ENCODE results near the gene CNPY1. TPM values are rescaled to one million over a fixed set of nuclear protein-coding genes. Genes with fewer than 3 reads are reported as not detected.

Gene CNPY1
- total and polyA plus RNA-seq, 4 donors, result not detected

DNA sequence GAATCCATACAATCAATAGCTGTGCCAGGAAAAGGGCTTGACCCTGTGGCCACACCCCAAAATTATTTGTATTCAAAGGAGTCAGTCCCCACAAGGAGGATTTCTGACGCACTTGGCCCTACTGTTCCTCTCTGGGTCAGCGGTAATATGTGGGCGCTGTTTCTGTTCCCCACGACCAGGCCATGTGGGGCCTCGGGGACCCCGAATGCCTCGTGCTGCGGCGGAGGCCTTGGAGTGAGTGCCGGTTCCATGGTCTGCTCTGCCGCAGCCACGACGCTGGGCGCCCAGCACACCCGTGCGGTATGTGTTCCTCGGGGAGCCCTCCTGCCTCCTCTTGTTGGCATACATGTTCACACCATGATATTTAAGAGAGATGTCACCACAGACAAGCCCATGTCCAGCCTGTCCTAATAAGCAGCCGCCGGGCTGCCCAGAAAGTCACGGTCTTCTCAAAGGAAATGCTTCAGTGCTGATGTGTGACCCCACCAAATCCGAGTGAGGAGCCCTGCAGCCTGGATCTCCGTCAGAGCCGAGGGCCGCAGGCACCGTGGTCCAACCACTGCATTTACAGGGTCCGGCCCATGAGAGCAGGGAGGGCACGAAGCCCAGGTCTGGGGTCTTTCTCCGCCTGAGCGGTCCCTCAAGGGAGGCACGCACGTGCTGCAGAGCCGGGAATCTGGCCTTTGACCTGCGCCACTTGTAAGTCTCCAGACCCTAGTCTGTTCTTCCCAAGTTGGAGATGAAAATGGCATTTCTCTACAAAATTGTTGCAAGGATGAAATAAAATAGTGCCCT, 52.4 kb downstream of the CNPY1 start:
- no peak overlapping the region for H3K4me3 ChIP-seq (ENCODE audit: low read length in 2 of 2)
- H3K36me3 ChIP-seq (ENCODE audit: control insufficient read depth in 1 of 2, insufficient read depth in 2 of 2, low read length in 1 of 2), result no peaks in the 10 kb centered on the region
- DNase-seq (peak in 1 of 2 donors; percentile 63), ATAC-seq (ENCODE audit: low FRiP score) (no peak)
- intact Hi-C loops (cut with DNase I), result no loop called here
- no peaks in the 10 kb centered on the region for H3K4me1 ChIP-seq (ENCODE audit: control insufficient read depth in 1 of 2, insufficient read depth in 2 of 2, low read length in 2 of 2)
- H3K27me3 ChIP-seq (ENCODE audit: control insufficient read depth in 1 of 2, insufficient read depth in 2 of 2, low read length in 1 of 2), result no peaks in the 10 kb centered on the region
- H3K9me3 ChIP-seq (ENCODE audit: control insufficient read depth, low read length), result no peaks in the 10 kb centered on the region
- H3K27ac ChIP-seq (ENCODE audit: low read depth in 1 of 2, low read length in 2 of 2), result no peak overlapping the region
- 75 to 77% methylated on average over 33 of the region's 33 CpGs for WGBS, 2 donors

DNA sequence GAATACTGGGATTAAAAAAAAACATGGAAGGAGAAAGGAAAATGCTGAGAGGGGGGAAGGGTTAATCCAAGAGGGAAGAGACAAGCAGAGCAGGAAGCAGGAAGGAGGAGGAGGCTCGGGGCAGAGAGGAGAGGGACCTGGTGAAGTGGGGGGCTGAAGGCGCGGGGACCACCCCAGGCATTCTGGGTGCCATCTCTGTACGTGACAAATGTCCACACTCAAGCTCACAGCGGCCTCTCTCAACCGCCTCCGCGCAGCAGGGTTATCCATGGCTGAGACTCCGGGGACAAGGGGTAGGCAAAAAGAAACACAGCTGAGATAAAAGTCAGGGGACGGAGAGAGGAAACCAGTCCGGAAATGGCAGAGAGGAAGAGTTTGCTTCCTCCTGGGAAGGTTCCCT, 54.5 kb downstream of the CNPY1 start:
- Histone ChIP-seq H3K27me3 (ENCODE audit: control insufficient read depth in 1 of 2, insufficient read depth in 2 of 2, low read length in 1 of 2) (no peaks in the 10 kb centered on the region), H3K9me3 (ENCODE audit: control insufficient read depth, low read length) (no peaks in the 10 kb centered on the region), H3K36me3 (ENCODE audit: control insufficient read depth in 1 of 2, insufficient read depth in 2 of 2, low read length in 1 of 2) (no peaks in the 10 kb centered on the region), H3K27ac (ENCODE audit: low read depth in 1 of 2, low read length in 2 of 2) (no peak overlapping the region), H3K4me1 (ENCODE audit: control insufficient read depth in 1 of 2, insufficient read depth in 2 of 2, low read length in 2 of 2) (no peaks in the 10 kb centered on the region), H3K4me3 (ENCODE audit: low read length in 2 of 2) (no peak overlapping the region)
- intact Hi-C loops (cut with DNase I), result no loop called here
- WGBS, 2 donors, result 52 to 62% methylated on average over 11 of the region's 11 CpGs
- ATAC-seq (ENCODE audit: low FRiP score), result no peak
- no peak for DNase-seq

- H3K27me3 ChIP-seq (ENCODE audit: control insufficient read depth in 1 of 2, insufficient read depth in 2 of 2, low read length in 1 of 2), result no peaks in the 10 kb centered on the region
- ATAC-seq (ENCODE audit: low FRiP score) (peak; percentile 63), DNase-seq (peak; percentile 79 to 88)
- WGBS, 2 donors, result 18 to 23% methylated on average over 41 to 47 of the region's 47 CpGs
- no peak overlapping the region for H3K27ac ChIP-seq (ENCODE audit: low read depth in 1 of 2, low read length in 2 of 2)
- no peaks in the 10 kb centered on the region for H3K4me1 ChIP-seq (ENCODE audit: control insufficient read depth in 1 of 2, insufficient read depth in 2 of 2, low read length in 2 of 2)
- peak overlapping the region; percentile 5 to 16 for H3K4me3 ChIP-seq (ENCODE audit: low read length in 2 of 2)
- no peaks in the 10 kb centered on the region for H3K9me3 ChIP-seq (ENCODE audit: control insufficient read depth, low read length)
- intact Hi-C loops (cut with DNase I), result no loop called here
- no peaks in the 10 kb centered on the region for H3K36me3 ChIP-seq (ENCODE audit: control insufficient read depth in 1 of 2, insufficient read depth in 2 of 2, low read length in 1 of 2)
Measured at GRCh38 chr7:155490697-155491628, 55.4 kb downstream of the CNPY1 start.

DNA sequence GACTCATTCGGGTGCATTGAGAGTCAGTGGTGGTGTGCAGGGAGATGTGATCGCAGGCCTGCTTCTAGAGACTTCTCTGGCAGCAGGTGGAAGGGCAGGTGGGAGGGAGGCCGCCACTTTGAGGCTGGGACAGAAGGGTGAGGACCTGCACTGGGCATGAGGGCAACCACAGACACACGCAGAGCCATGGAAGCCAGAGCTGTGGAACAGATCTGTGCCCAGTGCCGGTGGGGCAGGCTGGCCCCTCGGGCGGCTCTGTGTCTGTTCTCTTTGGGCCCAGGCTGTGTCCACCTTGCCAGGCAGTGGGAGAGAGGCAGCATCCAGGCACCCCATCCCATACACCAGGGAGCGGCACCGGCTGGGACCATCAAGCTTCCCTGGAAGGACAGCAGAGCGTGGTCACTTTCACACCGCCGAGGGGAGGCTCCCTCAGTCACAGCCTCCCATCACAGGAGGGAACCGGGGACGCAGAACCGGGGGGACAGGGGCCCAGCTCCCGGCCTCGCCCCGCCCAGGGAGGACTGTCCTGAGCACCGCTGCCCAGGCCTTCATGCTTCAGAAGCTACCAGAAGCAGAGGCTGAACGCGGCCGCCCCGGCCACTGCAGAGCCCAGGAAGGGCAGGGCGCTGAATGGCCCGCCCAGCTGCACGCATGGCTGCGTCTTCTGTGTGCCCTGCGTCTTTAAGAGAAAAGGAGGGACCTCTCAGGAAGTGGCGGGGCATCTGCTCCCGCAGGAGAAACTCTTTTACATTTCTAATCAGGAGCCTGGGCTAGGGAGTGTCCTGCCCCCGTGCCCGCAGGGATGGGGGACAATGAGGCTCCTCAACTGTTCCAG, 56.3 kb downstream of the CNPY1 start:
- intact Hi-C loops (cut with DNase I), result no loop called here
- DNase-seq (peak; percentile 37 to 80), ATAC-seq (ENCODE audit: low FRiP score) (peak; percentile 53)
- Histone ChIP-seq H3K4me3 (ENCODE audit: low read length in 2 of 2) (peak overlapping the region; percentile 5 to 16), H3K36me3 (ENCODE audit: control insufficient read depth in 1 of 2, insufficient read depth in 2 of 2, low read length in 1 of 2) (no peaks in the 10 kb centered on the region), H3K27ac (ENCODE audit: low read depth in 1 of 2, low read length in 2 of 2) (no peak overlapping the region), H3K9me3 (ENCODE audit: control insufficient read depth, low read length) (no peaks in the 10 kb centered on the region), H3K27me3 (ENCODE audit: control insufficient read depth in 1 of 2, insufficient read depth in 2 of 2, low read length in 1 of 2) (no peaks in the 10 kb centered on the region), H3K4me1 (ENCODE audit: control insufficient read depth in 1 of 2, insufficient read depth in 2 of 2, low read length in 2 of 2) (no peaks in the 10 kb centered on the region)
- 46 to 51% methylated on average over 32 of the region's 32 CpGs for WGBS, 2 donors

GRCh38 chr7:155489158-155489840, 57.1 kb downstream of the CNPY1 start:
- H3K4me1 ChIP-seq (ENCODE audit: control insufficient read depth in 1 of 2, insufficient read depth in 2 of 2, low read length in 2 of 2), result no peaks in the 10 kb centered on the region
- no peaks in the 10 kb centered on the region for H3K27me3 ChIP-seq (ENCODE audit: control insufficient read depth in 1 of 2, insufficient read depth in 2 of 2, low read length in 1 of 2)
- intact Hi-C loops (cut with DNase I), result no loop called here
- H3K9me3 ChIP-seq (ENCODE audit: control insufficient read depth, low read length), result no peaks in the 10 kb centered on the region
- no peak overlapping the region for H3K27ac ChIP-seq (ENCODE audit: low read depth in 1 of 2, low read length in 2 of 2)
- H3K36me3 ChIP-seq (ENCODE audit: control insufficient read depth in 1 of 2, insufficient read depth in 2 of 2, low read length in 1 of 2), result no peaks in the 10 kb centered on the region
- WGBS, 2 donors, result 75 to 82% methylated on average over 20 of the region's 20 CpGs
- no peak overlapping the region for H3K4me3 ChIP-seq (ENCODE audit: low read length in 2 of 2)
- no peak for ATAC-seq (ENCODE audit: low FRiP score)
- peak in 1 of 2 donors; percentile 67 for DNase-seq

DNA sequence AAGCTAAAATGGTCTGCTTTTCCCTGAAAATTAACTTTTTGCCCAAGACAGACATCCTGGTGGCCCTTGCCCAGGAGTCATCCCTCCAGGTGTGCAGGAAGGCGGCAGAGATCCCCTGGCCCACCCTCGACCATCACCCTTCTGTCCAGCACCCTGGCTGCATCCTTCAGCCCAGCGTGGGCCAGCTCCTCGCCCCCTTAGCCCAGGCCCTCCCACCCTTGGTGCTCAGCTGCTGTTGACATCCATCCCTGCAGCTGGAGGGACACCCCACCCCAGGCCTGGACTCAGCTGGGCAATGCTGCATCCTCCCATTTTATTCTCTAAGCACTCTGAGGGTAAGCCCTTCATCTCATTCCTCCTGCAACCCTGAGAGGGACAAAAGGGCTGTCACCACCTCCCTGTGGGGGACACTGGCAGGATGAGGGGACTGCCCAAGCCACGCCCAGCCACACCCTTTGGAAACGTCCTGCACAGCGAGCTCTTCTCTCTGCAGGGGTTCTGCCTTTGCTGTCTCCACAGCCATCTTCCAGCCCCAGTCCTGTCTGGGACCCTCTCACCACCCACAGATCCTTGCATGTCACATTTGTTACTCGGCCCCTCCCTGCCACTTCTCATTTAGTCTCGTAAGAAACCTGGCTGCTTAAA, 57.8 kb downstream of the CNPY1 start:
- WGBS, 2 donors, result 60 to 67% methylated on average over 9 of the region's 9 CpGs

GRCh38 chr7:155487509-155488482, 58.6 kb downstream of the CNPY1 start:
- no peaks in the 10 kb centered on the region for H3K4me1 ChIP-seq (ENCODE audit: control insufficient read depth in 1 of 2, insufficient read depth in 2 of 2, low read length in 2 of 2)
- WGBS, 2 donors, result 83 to 87% methylated on average over 31 of the region's 31 CpGs
- no peaks in the 10 kb centered on the region for H3K36me3 ChIP-seq (ENCODE audit: control insufficient read depth in 1 of 2, insufficient read depth in 2 of 2, low read length in 1 of 2)
- no peak for DNase-seq
- no peak overlapping the region for H3K27ac ChIP-seq (ENCODE audit: low read depth in 1 of 2, low read length in 2 of 2)
- no peak overlapping the region for H3K4me3 ChIP-seq (ENCODE audit: low read length in 2 of 2)
- H3K27me3 ChIP-seq (ENCODE audit: control insufficient read depth in 1 of 2, insufficient read depth in 2 of 2, low read length in 1 of 2), result no peaks in the 10 kb centered on the region
- intact Hi-C loops (cut with DNase I), result no loop called here
- no peaks in the 10 kb centered on the region for H3K9me3 ChIP-seq (ENCODE audit: control insufficient read depth, low read length)
- no peak for ATAC-seq (ENCODE audit: low FRiP score)

More for the DNA sequence above, 57.8 kb downstream of the CNPY1 start:
- Histone ChIP-seq H3K27ac (ENCODE audit: low read depth in 1 of 2, low read length in 2 of 2) (no peak overlapping the region), H3K9me3 (ENCODE audit: control insufficient read depth, low read length) (no peaks in the 10 kb centered on the region), H3K4me3 (ENCODE audit: low read length in 2 of 2) (no peak overlapping the region), H3K4me1 (ENCODE audit: control insufficient read depth in 1 of 2, insufficient read depth in 2 of 2, low read length in 2 of 2) (no peaks in the 10 kb centered on the region), H3K27me3 (ENCODE audit: control insufficient read depth in 1 of 2, insufficient read depth in 2 of 2, low read length in 1 of 2) (no peaks in the 10 kb centered on the region), H3K36me3 (ENCODE audit: control insufficient read depth in 1 of 2, insufficient read depth in 2 of 2, low read length in 1 of 2) (no peaks in the 10 kb centered on the region)
- no peak for ATAC-seq (ENCODE audit: low FRiP score)
- peak in 1 of 2 donors; percentile 71 for DNase-seq
- intact Hi-C loops (cut with DNase I), result no loop called here

Measured in aorta (tissue), 5 donors.